Measurements from ENCODE around the gene RTL5.

Gene RTL5

DNA sequence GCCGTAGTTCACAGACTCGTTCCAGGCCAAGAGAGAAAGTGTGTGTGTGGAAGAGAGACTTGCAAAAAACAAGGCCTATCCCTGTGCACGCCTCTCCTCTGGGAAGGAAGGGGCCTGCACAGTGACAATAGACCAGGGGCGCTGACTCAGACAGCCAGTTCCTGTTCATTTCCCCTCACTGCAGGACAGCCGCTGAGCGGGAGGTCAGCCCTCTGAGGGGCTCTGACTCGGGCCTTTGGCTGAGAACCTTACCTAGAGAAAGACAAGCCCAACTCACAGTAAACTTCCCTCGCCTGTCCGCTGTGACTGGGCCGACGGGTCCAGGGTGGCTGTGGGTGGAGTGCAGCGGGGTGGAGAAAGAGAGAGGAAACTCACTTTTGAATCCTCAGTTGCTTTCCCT is 52.1 kb downstream of the RTL5 start:
- DNase-seq (ENCODE audit: low read depth in 2 of 2), result no peak

DNA sequence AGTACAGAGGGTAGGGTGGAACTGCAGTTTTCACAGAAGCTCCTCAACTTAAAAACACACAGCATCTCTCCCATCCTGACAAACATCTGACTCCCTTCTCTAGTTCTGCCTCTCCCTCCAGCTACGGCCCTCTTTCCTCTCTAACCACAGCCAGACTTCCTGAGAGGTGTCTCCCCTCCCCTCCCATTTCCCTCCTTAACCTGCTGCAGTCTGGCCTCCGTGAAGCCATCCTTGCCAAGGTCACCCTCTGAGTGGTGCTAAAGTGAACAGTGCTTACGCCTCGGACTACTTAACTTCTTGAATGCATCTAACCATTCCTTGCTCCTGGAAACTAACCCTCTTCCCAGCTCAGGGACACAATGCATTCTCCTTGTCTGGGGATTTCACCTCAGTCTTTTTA is 53.3 kb downstream of the RTL5 start:
- DNase-seq (ENCODE audit: low read depth in 2 of 2), result no peak
